Memory B cell (primary cell): ENCODE data around the gene PLA2G1B.

ENCODE experiments used
- ATAC-seq: fragments of 150-1000 bp; cut with Tn5 transposase; 2 replicates; pipeline ENCODE4 v1.10.0; 2021; ENCODE audit warnings: low read depth, mild to moderate bottlenecking, moderate library complexity
- DNase-seq, 2 donors: peaks; one replicate each; pipeline ENCODE4 v3.0.0; 2022; ENCODE audit warnings: low spot score in 2 of 2
- H3K27ac Mint-ChIP-seq: one replicate; pipeline ENCODE4 v1.8.0; 2022; ENCODE audit warnings: mild to moderate bottlenecking, moderate library complexity, mixed read lengths
- H3K27me3 Mint-ChIP-seq: one replicate; pipeline ENCODE4 v1.8.0; 2022; ENCODE audit warnings: mixed read lengths
- H3K36me3 Mint-ChIP-seq: one replicate; pipeline ENCODE4 v1.8.0; 2022; ENCODE audit warnings: mild to moderate bottlenecking, mixed read lengths
- H3K4me1 Mint-ChIP-seq: one replicate; pipeline ENCODE4 v1.8.0; 2022; ENCODE audit warnings: mixed read lengths
- H3K4me3 Mint-ChIP-seq: one replicate; pipeline ENCODE4 v1.8.0; 2022; ENCODE audit warnings: mild to moderate bottlenecking, moderate library complexity, mixed read lengths
- H3K9me3 Mint-ChIP-seq: one replicate; pipeline ENCODE4 v1.8.0; 2022; ENCODE audit warnings: mixed read lengths

The PLA2G1B gene

DNA sequence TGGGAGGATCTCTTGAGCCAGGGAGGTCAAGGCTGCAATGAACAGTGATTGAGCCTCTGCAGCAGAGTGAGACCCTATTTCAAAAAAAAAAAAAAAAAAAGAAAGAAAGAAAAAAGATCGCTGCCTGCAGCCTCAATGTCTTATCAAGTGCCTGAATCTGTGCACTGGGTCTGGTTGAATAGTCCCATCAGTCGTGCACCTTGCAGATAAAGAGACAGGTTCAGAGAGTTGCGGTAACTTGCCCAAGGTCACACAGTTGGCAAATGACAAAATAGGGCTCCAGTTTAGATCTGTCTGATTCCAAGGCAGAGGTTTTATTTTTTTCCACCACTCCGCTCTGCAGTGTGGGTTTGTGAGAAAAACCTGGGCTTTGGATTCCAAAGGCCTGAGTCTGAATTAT lies 649 bp upstream of the PLA2G1B start:
- Mint-ChIP-seq H3K27ac (no peak overlapping the region), H3K36me3 (no peaks in the 10 kb centered on the region), H3K27me3 (peaks cover 8% of the 10 kb centered on the region), H3K4me1 (peaks cover 7% of the 10 kb centered on the region), H3K4me3 (no peak overlapping the region), H3K9me3 (no peaks in the 10 kb centered on the region)
- DNase-seq, result no peak
- ATAC-seq, result no peak

DNA sequence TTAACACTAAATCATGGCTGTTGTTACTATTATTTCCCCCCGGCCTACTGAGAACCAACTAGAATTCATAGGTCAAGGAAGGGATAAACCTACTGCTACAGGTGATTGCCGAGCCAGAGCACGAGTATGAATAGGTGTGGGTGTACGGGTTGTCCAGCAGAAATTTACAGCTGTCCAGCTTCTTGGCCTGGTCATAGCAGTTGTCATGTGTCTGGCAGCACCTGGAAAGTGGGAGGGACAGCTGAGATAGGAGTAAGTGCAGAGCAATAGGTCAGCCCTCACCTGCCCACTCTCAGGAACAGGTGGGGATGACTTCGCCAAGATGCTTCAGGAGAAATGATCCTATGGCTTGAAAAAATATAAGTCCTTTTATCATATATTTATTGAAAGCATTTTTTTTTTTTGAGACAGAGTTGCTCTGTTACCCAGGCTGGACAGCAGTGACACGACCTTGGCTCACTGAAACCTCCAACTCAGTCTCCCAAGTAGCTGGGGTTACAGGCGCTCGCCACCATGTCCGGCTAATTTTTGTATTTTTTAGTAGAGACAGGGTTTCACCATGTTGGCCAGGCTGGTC lies 2.6 kb downstream of the PLA2G1B start:
- Mint-ChIP-seq H3K27me3 (peaks cover 1% of the 10 kb centered on the region), H3K27ac (no peak overlapping the region), H3K4me1 (peaks cover 7% of the 10 kb centered on the region), H3K4me3 (no peak overlapping the region), H3K9me3 (no peaks in the 10 kb centered on the region), H3K36me3 (no peaks in the 10 kb centered on the region)
- ATAC-seq (no peak), DNase-seq (no peak)

DNA sequence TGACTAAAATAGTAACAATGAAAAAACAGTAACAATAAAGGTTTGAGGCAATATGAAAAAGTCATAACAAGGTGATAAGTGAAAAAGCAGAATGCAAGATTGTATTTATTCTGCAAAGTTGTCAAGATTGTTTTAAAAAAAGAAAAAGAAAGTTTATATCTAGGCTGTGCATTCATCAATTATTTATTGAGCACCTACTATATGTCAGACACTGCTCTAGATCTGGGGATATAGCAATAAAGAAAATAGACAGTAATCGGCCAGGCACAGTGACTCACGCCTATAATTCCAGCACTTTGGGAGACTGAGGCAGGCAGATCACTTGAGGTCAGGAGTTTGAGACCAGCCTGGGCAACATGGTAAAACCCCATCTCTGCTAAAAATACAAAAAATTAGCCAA lies 3.8 kb downstream of the PLA2G1B start:
- DNase-seq (no peak), ATAC-seq (no peak)
- Mint-ChIP-seq H3K27me3 (no peaks in the 10 kb centered on the region), H3K27ac (no peak overlapping the region), H3K36me3 (no peaks in the 10 kb centered on the region), H3K4me1 (peaks cover 7% of the 10 kb centered on the region), H3K9me3 (no peaks in the 10 kb centered on the region), H3K4me3 (no peak overlapping the region)

DNA sequence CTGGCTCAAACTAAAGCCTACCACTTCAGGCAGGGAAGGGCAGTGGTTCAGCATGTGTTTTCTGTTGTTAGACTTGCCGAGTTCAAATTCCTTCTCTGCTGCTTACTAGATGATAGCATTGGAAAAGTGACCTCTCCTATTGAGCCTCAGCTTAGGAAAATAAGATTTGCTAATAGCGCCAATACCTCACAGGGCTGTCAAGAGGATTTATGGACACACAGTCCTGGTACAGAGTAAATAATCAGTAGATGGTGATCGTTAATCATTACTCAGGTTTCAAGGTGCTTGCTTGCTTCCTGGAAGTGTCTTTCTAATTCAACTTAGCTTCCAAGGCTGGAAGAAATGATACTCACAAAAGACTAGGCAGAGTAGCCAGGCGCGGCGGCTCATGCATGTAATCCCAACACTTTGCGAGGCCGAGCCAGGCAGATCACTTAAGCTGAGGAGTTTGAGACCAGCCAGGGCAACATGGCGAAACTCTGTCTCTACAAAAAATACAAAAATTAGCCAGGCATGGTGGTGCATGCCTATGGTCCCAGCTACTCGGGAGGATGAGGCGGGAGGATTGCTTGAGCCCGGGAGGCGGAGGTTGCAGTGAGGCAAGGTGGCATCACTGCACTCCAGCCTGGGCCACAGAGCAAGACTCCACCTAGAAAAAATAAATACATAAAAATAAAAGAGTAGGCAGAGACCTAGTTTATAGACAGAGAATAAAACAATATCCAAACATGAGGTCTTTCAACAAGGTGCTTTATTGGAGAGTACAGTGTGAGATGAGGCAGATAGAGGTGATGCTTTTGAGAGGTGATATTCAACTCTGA lies 6.0 kb downstream of the PLA2G1B start:
- no peaks in the 10 kb centered on the region for H3K27me3 Mint-ChIP-seq
- H3K9me3 Mint-ChIP-seq, result no peaks in the 10 kb centered on the region
- ATAC-seq (no peak), DNase-seq (no peak)
- no peaks in the 10 kb centered on the region for H3K36me3 Mint-ChIP-seq
- peaks cover 15% of the 10 kb centered on the region for H3K4me1 Mint-ChIP-seq
- H3K4me3 Mint-ChIP-seq, result no peak overlapping the region
- no peak overlapping the region for H3K27ac Mint-ChIP-seq

DNA sequence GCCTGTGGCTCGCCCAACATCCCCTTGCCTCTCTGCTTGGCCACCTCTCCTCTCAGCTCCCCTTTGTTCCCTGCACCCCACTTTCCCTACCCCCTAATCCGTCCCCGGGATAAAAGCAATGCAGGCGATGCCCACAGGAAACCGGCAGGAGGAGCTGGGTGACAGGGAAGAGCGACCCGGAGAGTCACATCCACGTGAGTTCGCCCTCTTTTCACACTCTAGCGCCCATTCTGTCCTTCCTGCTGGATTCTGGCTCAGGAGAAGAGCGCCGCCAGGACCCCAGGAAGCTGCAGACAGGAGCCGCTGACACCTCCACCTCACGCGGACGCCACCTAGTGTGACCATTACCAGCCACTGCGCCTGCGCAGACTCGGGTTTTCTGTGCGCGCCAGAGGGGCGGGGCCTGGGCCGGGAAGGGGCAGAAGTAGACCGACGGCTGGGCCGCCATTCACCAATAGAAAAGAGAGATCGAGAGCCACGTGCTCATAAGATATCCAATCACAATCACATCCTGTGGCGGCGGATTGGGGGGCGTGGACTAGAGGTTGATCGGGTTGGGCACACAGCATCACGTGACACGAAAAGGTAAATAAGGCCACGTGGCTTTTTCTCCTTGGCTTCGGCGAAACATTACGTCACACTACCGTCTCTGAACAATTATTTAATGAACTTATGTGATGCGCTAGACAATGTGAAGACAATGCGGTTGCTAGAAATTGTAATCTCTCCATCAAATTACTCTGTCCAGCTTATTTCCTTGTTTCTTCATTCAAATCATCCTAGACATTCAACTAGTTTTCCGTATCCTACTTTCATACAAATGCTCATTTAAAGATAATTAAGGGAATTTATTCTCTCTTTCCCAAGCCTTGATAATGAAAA lies 10.1 kb downstream of the PLA2G1B start:
- ATAC-seq (peak; percentile 99), DNase-seq (peak; percentile 99 to 100)
- no peaks in the 10 kb centered on the region for H3K9me3 Mint-ChIP-seq
- peak overlapping the region; percentile 90 for H3K4me3 Mint-ChIP-seq
- no peaks in the 10 kb centered on the region for H3K36me3 Mint-ChIP-seq
- peaks cover 8% of the 10 kb centered on the region for H3K4me1 Mint-ChIP-seq
- no peaks in the 10 kb centered on the region for H3K27me3 Mint-ChIP-seq
- peak overlapping the region; percentile 94 for H3K27ac Mint-ChIP-seq

DNA sequence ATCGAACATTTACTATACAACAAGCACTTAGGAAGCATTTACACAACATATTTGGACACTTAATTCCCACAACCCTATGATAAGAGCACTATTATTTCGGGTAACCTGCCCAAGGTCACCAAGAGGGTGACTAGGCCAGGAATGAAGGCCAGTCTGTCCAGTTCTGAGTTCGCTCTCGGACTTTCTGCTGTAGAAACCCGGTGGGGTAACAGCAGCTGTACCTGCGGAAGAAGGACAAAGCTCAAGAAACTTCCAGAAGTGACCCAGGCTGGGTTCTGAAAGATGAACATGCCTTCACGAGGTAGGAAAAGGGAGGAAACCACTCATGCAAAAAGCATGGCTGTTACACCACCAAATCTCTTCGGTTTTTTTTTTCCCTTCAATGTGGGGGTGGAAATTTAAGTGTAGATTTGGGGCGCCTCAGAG lies 10.8 kb downstream of the PLA2G1B start:
- Mint-ChIP-seq H3K36me3 (no peaks in the 10 kb centered on the region), H3K27ac (peak overlapping the region; percentile 94), H3K4me3 (peak overlapping the region; percentile 90), H3K9me3 (no peaks in the 10 kb centered on the region), H3K27me3 (no peaks in the 10 kb centered on the region), H3K4me1 (peaks cover 8% of the 10 kb centered on the region)
- no peak for DNase-seq
- ATAC-seq, result no peak

DNA sequence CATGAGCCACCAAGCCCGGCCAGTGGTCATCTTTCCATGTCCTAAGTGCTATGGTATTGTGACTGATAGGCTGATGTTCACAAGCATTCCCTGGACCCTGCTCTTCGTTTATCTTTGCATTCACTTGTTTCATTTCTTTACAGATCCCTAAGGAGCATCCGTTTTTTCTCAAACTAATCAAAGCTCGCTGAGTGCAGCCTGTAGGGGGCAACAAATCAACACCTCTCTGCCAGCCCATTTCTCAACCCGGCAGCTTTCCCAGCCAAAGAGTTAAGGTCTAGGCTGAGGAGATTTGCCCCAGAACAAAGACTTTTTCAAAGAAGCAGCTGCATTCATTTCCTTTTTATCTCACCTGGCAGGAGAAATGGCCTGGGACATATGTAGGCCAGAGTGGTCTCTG lies 13.4 kb downstream of the PLA2G1B start:
- H3K36me3 Mint-ChIP-seq, result no peaks in the 10 kb centered on the region

DNA sequence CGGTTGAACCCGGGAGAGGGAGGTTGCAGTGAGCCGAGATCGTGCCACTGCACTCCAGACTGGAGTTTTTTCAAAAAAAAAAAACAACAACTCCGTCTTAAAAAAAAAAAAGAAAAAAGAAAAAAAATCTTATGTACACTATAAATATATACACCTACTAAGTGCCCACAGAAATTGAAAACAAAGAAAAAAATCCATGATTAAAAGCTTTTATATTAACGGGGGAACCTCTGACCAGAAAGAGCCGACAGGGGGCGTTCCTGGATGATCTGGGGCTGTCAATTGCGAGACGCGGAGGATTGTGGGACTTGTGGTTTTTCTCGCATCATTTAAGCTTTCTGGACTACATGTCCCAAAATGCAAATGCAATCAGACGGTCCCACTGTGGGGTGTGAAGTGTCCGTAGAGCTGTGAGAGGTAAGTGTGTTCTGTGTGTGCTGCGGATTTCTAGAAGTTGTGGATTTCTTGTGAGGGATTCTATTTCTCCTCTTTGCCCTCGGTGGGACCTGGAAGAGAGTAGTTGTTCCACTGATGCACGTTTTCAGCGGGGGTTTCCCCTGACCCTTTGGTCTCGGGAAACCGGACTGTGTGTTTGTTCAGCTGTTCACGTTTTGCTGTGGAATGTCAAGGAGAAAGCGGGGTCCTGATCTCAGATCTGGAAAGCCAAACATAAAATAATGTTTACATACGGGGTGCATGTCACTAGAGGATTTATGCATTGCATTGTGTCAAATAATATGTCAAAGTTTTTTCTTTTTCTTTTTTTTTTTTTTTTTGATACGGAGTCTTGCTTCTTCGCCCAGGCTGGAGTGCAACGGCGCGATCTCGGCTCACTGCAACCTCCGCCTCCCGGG lies 25.4 kb downstream of the PLA2G1B start, which contains the start of gene SIRT4:
Gene SIRT4 (plus strand): TSS at position 360 of the 854 bp plus-strand sequence. CDS start 1,241 bp downstream, outside the sequence.
- Mint-ChIP-seq H3K27me3 (no peaks in the 10 kb centered on the region), H3K27ac (peak within 1 kb of the TSS; percentile 82)

More for the DNA sequence above, 13.4 kb downstream of the PLA2G1B start:
- DNase-seq (no peak), ATAC-seq (no peak)
- Mint-ChIP-seq H3K27me3 (no peaks in the 10 kb centered on the region), H3K4me3 (no peak overlapping the region), H3K9me3 (no peaks in the 10 kb centered on the region), H3K27ac (no peak overlapping the region), H3K4me1 (peaks cover 8% of the 10 kb centered on the region)

DNA sequence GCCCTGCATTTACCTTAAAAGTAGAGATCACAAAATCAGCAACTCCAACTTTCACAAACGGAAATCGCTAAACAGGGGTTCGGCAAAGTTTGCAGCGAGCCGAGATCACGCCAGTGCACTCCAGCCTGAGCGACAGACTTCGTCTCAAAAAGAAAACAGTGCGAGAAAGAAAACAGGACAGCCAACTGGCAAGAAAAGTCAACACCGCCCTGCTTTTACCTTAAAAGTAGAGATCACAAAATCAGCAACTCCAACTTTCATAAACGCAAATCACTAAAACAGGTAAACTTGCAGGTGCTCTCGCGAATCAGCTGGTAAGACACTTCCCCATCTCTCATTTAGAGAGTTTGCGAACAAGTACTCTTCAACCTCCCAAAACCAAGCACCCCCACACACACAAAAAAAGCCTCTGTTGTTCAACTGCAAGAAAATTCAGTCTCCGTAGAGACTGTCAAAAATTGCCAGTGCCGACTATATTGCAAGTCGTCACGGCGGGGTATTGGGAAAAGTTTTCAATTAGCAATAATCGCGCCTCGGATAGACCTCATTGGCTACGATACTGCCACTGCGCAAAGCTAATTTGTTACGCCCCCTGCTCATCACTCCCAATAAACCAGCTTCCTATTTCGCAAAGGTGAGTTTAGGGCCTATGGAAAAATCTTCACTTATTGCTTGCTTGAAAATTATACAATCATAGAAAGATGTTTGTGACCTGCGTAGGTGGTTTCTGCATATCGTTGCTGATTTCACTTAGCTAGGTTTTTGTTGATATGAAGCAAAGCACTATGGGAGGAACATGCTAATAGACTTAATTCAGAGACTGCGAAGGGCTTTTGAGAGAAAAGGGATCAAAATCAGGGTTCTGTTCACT lies 34.7 kb downstream of the PLA2G1B start, which contains the start of gene RNU4-1:
Gene RNU4-1 (minus strand): TSS at position 577 of the 871 bp plus-strand sequence.
- no peaks in the 10 kb centered on the region for H3K27me3 Mint-ChIP-seq
- no peaks in the 10 kb centered on the region for H3K36me3 Mint-ChIP-seq
- H3K27ac Mint-ChIP-seq, result no peak within 1 kb of the TSS
- H3K4me1 Mint-ChIP-seq, result peaks cover 10% of the 10 kb centered on the region
- H3K4me3 Mint-ChIP-seq, result no peak within 1 kb of the TSS
- ATAC-seq, result peak; percentile 58
- no peaks in the 10 kb centered on the region for H3K9me3 Mint-ChIP-seq
- peak; percentile 84 to 90 for DNase-seq

More for the DNA sequence above, 25.4 kb downstream of the PLA2G1B start, which contains the start of gene SIRT4:
- no peaks in the 10 kb centered on the region for H3K9me3 Mint-ChIP-seq
- H3K36me3 Mint-ChIP-seq, result no peaks in the 10 kb centered on the region
- peaks cover 9% of the 10 kb centered on the region for H3K4me1 Mint-ChIP-seq
- ATAC-seq (peak; percentile 100), DNase-seq (peak; percentile 79 to 82)
- peak within 1 kb of the TSS; percentile 89 for H3K4me3 Mint-ChIP-seq

DNA sequence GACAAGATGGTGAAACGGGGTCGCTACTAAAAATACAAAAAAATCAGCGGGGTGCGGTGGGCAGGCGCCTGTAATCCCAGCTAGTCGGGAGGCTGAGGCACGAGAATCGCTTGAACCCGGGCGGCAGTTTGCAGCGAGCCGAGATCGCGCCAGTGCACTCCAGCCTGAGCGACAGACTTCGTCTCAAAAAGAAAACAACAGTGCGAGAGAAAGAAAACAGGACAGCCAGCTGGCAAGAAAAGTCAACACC lies 35.2 kb downstream of the PLA2G1B start:
- ATAC-seq (peak; percentile 1), DNase-seq (no peak)
- Mint-ChIP-seq H3K9me3 (no peaks in the 10 kb centered on the region), H3K27me3 (no peaks in the 10 kb centered on the region), H3K36me3 (no peaks in the 10 kb centered on the region), H3K4me1 (peaks cover 10% of the 10 kb centered on the region), H3K27ac (no peak overlapping the region), H3K4me3 (no peak overlapping the region)

DNA sequence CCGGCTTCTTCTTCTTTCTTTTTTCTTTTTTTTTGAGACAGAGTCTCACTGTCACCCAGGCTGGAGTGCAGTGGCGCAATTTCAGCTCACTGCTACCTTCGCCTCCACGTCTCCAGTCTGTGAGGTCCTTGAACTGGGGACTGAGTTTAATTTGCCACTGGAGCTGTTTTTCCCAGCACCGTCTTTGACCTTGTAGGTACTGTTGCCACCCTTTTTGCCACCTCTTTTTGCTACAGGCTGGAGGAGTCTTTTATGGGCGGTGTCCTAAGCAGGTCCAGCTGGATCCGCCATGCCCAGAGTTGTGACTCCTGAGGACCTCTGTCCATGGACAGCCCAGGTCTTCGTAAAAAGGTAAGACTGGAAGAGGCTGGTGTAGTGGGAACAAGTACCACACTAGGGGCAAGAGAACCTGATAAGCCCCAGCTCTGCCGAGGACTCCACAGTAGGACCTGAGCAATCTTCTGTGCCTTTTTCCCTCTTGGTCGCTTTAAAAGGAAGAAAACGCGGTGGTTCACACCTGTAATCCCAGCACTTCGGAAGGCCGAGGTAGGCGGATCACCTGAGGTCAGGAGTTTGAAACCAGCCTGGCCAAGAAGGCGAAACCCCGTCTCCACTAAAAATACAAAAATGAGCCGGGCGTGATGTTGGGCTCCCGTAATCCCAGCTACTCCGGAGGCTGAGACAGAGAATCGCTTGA lies 36.8 kb downstream of the PLA2G1B start:
- Mint-ChIP-seq H3K4me3 (no peak overlapping the region), H3K36me3 (no peaks in the 10 kb centered on the region), H3K9me3 (no peaks in the 10 kb centered on the region), H3K27ac (no peak overlapping the region), H3K4me1 (peaks cover 12% of the 10 kb centered on the region), H3K27me3 (no peaks in the 10 kb centered on the region)
- ATAC-seq (no peak), DNase-seq (peak; percentile 25 to 29)

DNA sequence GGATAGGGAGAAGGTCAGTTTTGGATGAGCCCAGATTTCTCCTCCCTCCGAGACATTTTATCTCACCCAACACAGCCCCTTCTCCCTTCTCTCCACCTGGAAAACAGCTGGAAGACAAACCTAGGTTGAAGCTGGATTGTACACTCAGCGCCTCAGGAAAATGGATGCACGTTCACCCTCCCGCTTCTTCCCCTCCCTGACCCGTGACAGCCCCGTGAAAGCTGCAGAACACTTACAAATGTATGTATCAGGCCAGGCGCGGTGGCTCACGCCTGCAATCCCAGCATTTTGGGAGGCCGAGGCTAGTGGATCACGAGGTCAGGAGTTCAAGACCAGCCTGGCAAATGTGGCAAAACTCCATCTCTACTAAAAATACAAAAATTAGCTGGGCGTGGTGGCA lies 40.1 kb downstream of the PLA2G1B start:
- Mint-ChIP-seq H3K4me1 (peaks cover 12% of the 10 kb centered on the region), H3K4me3 (no peak overlapping the region), H3K9me3 (no peaks in the 10 kb centered on the region), H3K36me3 (no peaks in the 10 kb centered on the region), H3K27ac (no peak overlapping the region), H3K27me3 (no peaks in the 10 kb centered on the region)
- no peak for DNase-seq
- no peak for ATAC-seq
